ENCODE measurements around the gene ATP1A3.
A peak's percentile ranks its signal among the peaks of the same experiment; 100 is the strongest.
"Not testable (repeated sequence)": the region's sequence is repeated elsewhere in the genome, so short reads cannot be mapped to it uniquely, and the experiment has no call there.

Gene ATP1A3

DNA sequence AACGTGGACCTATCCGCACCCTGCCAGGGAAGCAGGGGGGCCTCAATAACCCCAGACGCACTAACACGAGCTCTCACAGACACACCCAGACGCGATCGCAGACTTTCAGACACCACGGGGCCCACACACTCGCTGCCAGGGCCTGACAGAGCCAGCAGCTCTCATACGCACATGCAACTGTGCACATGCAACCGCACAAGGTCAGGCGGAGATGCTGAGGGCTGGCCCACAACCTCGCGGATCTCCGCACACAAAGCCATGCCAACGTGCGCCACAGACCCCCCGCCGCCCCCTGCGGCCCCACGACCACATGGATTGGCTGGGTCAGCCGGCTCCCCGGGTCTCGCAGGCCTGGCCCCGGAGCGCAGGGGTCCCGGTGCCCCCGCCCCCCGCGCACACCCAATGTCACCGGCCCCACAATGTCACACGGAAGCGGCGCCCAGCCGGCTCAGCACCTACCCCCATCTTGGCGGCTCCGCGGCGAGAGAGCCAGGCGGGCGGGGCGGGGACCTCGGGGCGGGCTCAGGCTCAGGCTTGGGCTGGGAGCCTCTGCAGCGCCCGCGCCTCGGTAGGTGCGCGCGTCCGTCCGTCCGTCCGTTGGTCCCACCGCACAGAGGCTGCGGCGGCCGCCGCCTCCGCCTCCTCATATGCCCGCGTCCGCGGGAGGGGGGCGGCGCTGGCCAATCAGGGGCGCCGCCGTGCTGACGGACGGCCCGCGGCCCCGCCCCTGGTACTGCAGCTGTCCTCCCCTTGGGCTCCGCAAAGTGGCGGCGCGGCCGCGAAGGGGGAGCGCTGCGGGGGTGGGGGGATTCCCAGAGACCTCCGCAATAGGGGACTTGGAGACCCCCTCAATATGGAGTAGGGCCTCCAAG, at the start of gene ATP1A3:
Gene ATP1A3 (minus strand): TSS at position 619 of the 872 bp plus-strand sequence. CDS start 154 bp downstream, at position 465.
- H3K4me1 Mint-ChIP-seq, result peaks cover 47% of the 10 kb centered on the region
- no peaks in the 10 kb centered on the region for H3K9me3 Mint-ChIP-seq
- H3K36me3 Mint-ChIP-seq, result no peaks in the 10 kb centered on the region
- peak; percentile 46 to 81 for DNase-seq (ENCODE audit: low spot score in 2 of 2)
- no peak within 1 kb of the TSS for H3K27ac Mint-ChIP-seq
- peak; percentile 81 for ATAC-seq
- peak within 1 kb of the TSS; percentile 75 for H3K4me3 Mint-ChIP-seq

- no peak for DNase-seq (ENCODE audit: low spot score in 2 of 2)
- H3K4me3 Mint-ChIP-seq, result no peak overlapping the region
- no peak for ATAC-seq
- H3K4me1 Mint-ChIP-seq, result no peaks in the 10 kb centered on the region
- no peak overlapping the region for H3K27ac Mint-ChIP-seq
- H3K36me3 Mint-ChIP-seq, result no peaks in the 10 kb centered on the region
- no peaks in the 10 kb centered on the region for H3K9me3 Mint-ChIP-seq
These were observed 48.6 kb upstream of the ATP1A3 start for GRCh38 chr19:42042455-42043170.

- not testable (repeated sequence) for DNase-seq (ENCODE audit: low spot score in 2 of 2); ATAC-seq; H3K36me3 Mint-ChIP-seq; H3K4me1 Mint-ChIP-seq; H3K27ac Mint-ChIP-seq; H3K4me3 Mint-ChIP-seq; H3K9me3 Mint-ChIP-seq
These were observed 46.5 kb upstream of the ATP1A3 start for GRCh38 chr19:42040491-42040890.

GRCh38 chr19:42040031-42040430, 46.0 kb upstream of the ATP1A3 start:
- no peak overlapping the region for H3K27ac Mint-ChIP-seq
- ATAC-seq (no peak), DNase-seq (ENCODE audit: low spot score in 2 of 2) (no peak)
- peaks cover 1% of the 10 kb centered on the region for H3K4me1 Mint-ChIP-seq
- H3K4me3 Mint-ChIP-seq, result no peak overlapping the region
- H3K9me3 Mint-ChIP-seq, result no peaks in the 10 kb centered on the region
- H3K36me3 Mint-ChIP-seq, result no peaks in the 10 kb centered on the region

DNA sequence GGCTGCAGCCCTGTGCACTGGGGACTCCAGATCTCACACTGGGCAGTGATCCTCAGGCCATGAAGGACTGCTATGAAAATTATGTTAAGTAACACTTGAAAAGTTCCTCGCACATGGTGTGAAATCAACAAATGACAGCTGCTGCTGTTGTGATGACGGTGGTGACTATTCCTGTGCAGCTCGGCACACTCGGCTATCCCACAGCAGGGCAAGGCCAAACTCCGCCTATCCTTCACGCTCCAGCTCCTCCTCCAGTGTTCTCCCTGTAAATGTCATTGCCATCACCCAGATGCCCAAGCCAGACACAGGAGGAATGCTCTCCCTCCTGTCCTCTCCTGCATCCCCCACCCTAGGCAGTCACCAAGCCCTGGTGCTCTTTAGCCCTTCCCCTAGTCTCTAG, 44.6 kb upstream of the ATP1A3 start:
- no peak for DNase-seq (ENCODE audit: low spot score in 2 of 2)
- H3K36me3 Mint-ChIP-seq, result no peaks in the 10 kb centered on the region

DNA sequence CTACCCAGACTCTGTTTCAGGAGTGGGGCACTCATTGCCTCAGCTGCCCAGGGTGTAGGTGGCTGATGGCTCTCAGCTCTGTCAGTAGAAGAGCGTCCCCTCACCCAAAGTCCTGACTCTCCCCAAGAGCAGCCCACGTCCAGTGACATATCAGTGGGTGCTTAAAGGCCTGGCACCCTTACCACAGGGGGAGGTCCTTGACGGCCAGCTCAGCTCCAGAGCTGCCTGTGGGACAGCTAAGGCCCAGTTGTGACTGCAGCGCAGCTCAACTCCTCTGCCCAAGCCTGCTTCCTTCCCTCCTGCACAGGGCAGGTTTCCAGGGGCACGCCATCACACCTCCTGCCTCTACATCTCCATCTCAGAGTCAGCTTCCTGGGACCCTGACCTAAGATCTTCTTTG, 43.6 kb upstream of the ATP1A3 start:
- ATAC-seq (no peak), DNase-seq (ENCODE audit: low spot score in 2 of 2) (no peak)
- H3K4me3 Mint-ChIP-seq, result no peak overlapping the region
- H3K4me1 Mint-ChIP-seq, result peaks cover 9% of the 10 kb centered on the region
- no peaks in the 10 kb centered on the region for H3K9me3 Mint-ChIP-seq
- no peaks in the 10 kb centered on the region for H3K36me3 Mint-ChIP-seq
- H3K27ac Mint-ChIP-seq, result no peak overlapping the region

More for the DNA sequence above, 44.6 kb upstream of the ATP1A3 start:
- Mint-ChIP-seq H3K9me3 (no peaks in the 10 kb centered on the region), H3K27ac (no peak overlapping the region), H3K4me1 (peaks cover 9% of the 10 kb centered on the region), H3K4me3 (no peak overlapping the region)
- ATAC-seq, result no peak

GRCh38 chr19:42034640-42035391, 40.8 kb upstream of the ATP1A3 start:
- not testable (repeated sequence) for H3K4me1 Mint-ChIP-seq, H3K9me3 Mint-ChIP-seq, H3K36me3 Mint-ChIP-seq
- Mint-ChIP-seq H3K4me3 (peak overlapping the region; percentile 38), H3K27ac (peak overlapping the region; percentile 65)
- ATAC-seq (peak; percentile 94), DNase-seq (ENCODE audit: low spot score in 2 of 2) (peak; percentile 57 to 77)

- DNase-seq (ENCODE audit: low spot score in 2 of 2) (no peak), ATAC-seq (no peak)
- Mint-ChIP-seq H3K9me3 (no peaks in the 10 kb centered on the region), H3K4me3 (no peak overlapping the region), H3K36me3 (no peaks in the 10 kb centered on the region), H3K4me1 (peaks cover 9% of the 10 kb centered on the region), H3K27ac (no peak overlapping the region)
These were observed 39.4 kb upstream of the ATP1A3 start for GRCh38 chr19:42033413-42033812.

DNA sequence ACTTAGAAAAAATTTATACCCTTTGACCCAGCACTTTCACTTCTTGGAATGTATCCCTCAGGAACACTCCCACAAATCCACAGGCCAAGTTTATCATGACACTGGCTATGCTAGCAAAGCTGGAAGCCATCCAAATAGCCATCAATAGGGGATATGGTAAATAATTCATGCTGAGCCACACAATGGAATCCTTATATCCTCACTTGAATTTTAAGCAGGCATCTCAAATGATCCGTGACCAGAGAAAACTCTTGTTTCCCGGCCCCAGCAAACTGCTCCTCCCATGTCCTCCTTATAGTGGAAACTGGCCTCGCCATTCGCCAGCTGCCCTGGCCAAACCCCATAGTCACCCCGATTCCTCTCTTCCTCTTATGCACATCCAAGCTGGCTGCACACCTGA, 38.4 kb upstream of the ATP1A3 start:
- Mint-ChIP-seq H3K4me1 (peaks cover 9% of the 10 kb centered on the region), H3K9me3 (no peaks in the 10 kb centered on the region), H3K27ac (no peak overlapping the region), H3K4me3 (no peak overlapping the region), H3K36me3 (no peaks in the 10 kb centered on the region)
- ATAC-seq, result no peak
- DNase-seq (ENCODE audit: low spot score in 2 of 2), result no peak

DNA sequence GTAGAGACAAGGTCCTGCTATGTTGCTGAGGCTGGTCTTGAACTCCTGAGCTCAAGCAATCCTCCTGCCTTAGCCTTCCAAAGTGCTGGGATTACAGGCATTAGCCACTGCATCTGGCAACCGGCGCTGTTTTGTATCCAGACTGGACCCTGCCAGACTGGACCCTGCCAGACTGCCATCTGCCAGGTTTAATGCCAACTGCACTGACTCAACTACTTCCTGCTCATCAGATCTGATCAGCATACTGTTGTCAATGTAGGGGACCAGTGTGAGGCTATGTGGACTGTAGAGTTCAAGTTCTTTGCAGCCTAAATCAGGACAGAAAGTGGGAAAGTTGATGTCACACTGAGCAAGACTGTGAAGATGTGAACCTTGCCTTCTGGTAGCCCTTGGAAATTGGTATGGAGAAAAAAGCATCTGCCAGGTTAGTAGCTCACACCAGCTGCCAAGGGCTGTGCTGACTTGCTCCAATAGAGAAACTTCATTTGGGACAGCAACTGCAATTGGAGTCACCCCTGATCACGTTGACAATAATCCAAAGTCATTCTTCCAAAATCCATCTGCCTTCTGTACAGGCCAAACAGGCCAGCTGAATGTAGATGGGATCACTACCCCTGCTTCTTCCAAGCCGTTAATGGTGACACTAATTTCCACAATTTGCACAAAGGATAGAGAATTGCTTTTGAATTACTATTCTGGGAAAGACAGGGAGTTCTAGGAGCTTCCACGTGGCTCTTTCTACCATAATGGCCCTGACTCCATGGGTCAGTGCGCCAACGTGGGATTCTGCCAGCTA, 36.8 kb upstream of the ATP1A3 start:
- Mint-ChIP-seq H3K36me3 (no peaks in the 10 kb centered on the region), H3K9me3 (no peaks in the 10 kb centered on the region), H3K27ac (no peak overlapping the region), H3K4me1 (peaks cover 9% of the 10 kb centered on the region), H3K4me3 (no peak overlapping the region)
- DNase-seq (ENCODE audit: low spot score in 2 of 2) (no peak), ATAC-seq (no peak)

DNA sequence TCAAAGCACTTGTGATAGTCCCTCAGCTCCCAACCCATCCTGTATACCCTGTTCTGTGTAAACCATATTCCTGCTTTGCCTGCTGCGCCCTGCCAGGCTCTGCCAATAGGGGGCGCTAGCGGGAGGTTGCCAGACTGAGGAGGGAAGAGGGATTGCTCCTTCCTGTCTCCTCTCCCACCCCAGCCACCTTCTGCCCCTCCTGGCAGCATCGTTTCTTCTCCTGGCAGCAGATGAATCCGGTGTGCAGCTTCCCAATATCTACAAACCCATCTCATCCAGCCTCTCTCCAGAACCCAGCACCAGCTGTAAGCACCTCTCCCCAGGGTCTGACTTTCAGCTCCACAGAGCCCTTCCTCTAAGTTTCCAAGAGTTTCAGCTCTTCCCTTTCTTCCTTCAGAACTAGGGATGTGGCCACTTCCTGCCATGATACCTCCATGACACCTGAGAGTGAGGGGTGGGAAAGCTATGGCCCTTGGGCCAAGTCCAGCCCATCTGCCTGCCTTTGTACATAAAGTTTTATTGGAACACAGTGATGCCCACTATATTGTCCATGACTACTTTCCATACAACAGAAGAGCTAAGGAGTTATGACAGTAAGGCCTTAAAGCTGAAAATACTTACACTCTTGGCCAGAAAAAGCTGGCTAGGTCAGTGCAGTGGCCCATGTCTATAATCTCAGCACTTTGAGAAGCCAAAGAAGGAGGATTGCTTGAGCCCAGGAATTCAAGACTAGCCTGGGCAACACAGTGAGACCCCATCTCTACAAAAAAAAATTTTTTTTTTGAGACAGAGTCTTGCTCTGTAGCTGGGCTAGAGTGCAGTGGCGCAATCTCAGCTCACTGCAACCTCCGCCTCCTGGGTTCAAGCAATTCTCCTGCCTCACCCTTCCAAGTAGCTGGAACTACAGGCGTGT, 34.5 kb upstream of the ATP1A3 start:
- no peak overlapping the region for H3K27ac Mint-ChIP-seq
- peaks cover 3% of the 10 kb centered on the region for H3K4me1 Mint-ChIP-seq
- no peaks in the 10 kb centered on the region for H3K9me3 Mint-ChIP-seq
- peak; percentile 21 to 61 for DNase-seq (ENCODE audit: low spot score in 2 of 2)
- ATAC-seq, result no peak
- no peak overlapping the region for H3K4me3 Mint-ChIP-seq
- H3K36me3 Mint-ChIP-seq, result no peaks in the 10 kb centered on the region

DNA sequence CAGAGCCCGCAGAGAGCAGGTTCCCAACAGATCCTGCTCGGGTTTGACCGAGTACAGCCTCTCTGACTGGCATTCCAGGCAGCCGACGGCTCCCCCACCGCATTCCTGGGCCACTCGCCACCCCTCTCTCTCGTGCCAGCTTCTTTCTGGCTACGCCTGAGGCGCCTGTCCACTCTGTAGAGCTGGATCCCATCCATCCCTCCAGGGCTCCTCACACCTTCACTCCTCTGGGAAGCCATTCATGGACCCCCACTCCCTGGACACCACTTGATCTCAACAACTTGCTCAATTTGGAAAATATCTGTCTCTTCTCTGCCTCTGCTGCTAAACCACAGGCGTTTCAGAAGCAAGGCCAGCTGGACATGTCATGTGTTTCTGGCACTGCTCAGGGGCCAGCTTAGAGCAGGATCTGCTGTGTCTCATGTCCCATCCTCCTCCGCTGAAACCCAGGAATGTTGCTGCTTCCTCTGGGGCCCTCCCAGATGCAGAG, 30.6 kb upstream of the ATP1A3 start:
- no peak for ATAC-seq
- H3K4me1 Mint-ChIP-seq, result peaks cover 12% of the 10 kb centered on the region
- no peaks in the 10 kb centered on the region for H3K9me3 Mint-ChIP-seq
- no peak overlapping the region for H3K27ac Mint-ChIP-seq
- H3K4me3 Mint-ChIP-seq, result no peak overlapping the region
- DNase-seq (ENCODE audit: low spot score in 2 of 2), result no peak
- no peaks in the 10 kb centered on the region for H3K36me3 Mint-ChIP-seq

- ATAC-seq, result no peak
- Mint-ChIP-seq H3K36me3 (no peaks in the 10 kb centered on the region), H3K4me1 (peaks cover 18% of the 10 kb centered on the region), H3K4me3 (no peak overlapping the region), H3K27ac (peak overlapping the region; percentile 39), H3K9me3 (no peaks in the 10 kb centered on the region)
- DNase-seq (ENCODE audit: low spot score in 2 of 2), result no peak
These were observed 29.9 kb upstream of the ATP1A3 start for GRCh38 chr19:42023943-42024260.
